Activated T-helper 2 cell treated with anti-CD3 and anti-CD28 coated beads, Interferon-gamma antibody, Interleukin-2, Interleukin-4, amounts not matched to agents 10 μg/mL and 5 μg/mL and 100 μg/mL, durations not matched to agents 14 hours and 24 hours and 36 hours (primary cell): ENCODE data around the gene TBX20. TPM values are rescaled to one million over a fixed set of nuclear protein-coding genes. Genes with fewer than 3 reads are reported as not detected.

Experiments
- DNase-seq: peaks from one replicate; pipeline ENCODE4 v3.0.0; 2021; ENCODE audit warnings: low spot score
- H3K27ac Mint-ChIP-seq: one replicate; pipeline ENCODE4 v1.8.0; 2021; ENCODE audit warnings: mixed read lengths
- H3K27me3 Mint-ChIP-seq: one replicate; pipeline ENCODE4 v1.8.0; 2021; ENCODE audit warnings: low read depth, mixed read lengths
- H3K36me3 Mint-ChIP-seq: one replicate; pipeline ENCODE4 v1.8.0; 2021; ENCODE audit warnings: low read depth, mixed read lengths
- H3K4me1 Mint-ChIP-seq: one replicate; pipeline ENCODE4 v1.8.0; 2021; ENCODE audit warnings: low read depth, mixed read lengths
- H3K4me3 Mint-ChIP-seq: one replicate; pipeline ENCODE4 v1.8.0; 2021; ENCODE audit warnings: low read depth, mild to moderate bottlenecking, moderate library complexity, mixed read lengths
- H3K9me3 Mint-ChIP-seq: one replicate; pipeline ENCODE4 v1.8.0; 2021; ENCODE audit warnings: mixed read lengths
- intact Hi-C: fragments of 100-400 bp; cut with micrococcal nuclease; formaldehyde crosslinking; loops from one replicate; pipeline ENCODE4 v1.15.1; 2023
- total RNA-seq: library from RNA; stranded (reverse); gene quantifications from 2 replicates; pipeline ENCODE4 v1.2.3, GENCODE V29; 2022

Gene TBX20
- total RNA-seq, 1 donor from 2014 or later = 0.11 TPM

- Mint-ChIP-seq H3K27me3 (peaks cover 82% of the 10 kb centered on the region), H3K4me3 (no peak overlapping the region), H3K9me3 (no peaks in the 10 kb centered on the region), H3K4me1 (peaks cover 2% of the 10 kb centered on the region), H3K36me3 (no peaks in the 10 kb centered on the region), H3K27ac (no peak overlapping the region)
- intact Hi-C loops = no loop called here
- DNase-seq = no peak
Observed at GRCh38 chr7:35260246-35260645, 6.3 kb upstream of the TBX20 start.

DNA sequence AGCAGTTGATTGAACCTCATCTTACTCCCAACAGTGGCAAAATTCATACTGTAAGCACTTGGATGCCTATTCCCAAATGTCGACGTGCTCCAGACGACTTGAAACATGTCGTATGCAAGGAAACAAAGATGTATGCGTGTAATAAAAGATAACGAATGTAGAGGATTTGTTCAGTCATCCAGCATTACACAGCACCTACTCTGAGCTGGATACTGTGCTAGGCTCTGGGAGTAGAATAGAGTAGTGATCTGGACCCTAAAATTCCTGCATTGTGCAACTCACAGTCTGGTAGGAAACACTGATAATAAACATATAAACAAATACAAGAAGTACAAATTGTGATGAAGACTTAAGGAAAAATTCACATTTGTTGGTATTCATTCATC lies 5.6 kb upstream of the TBX20 start:
- Mint-ChIP-seq H3K27ac (no peak overlapping the region), H3K27me3 (peaks cover 82% of the 10 kb centered on the region), H3K36me3 (no peaks in the 10 kb centered on the region), H3K4me3 (no peak overlapping the region), H3K9me3 (no peaks in the 10 kb centered on the region), H3K4me1 (peaks cover 2% of the 10 kb centered on the region)
- intact Hi-C loops = no loop called here
- no peak for DNase-seq

DNA sequence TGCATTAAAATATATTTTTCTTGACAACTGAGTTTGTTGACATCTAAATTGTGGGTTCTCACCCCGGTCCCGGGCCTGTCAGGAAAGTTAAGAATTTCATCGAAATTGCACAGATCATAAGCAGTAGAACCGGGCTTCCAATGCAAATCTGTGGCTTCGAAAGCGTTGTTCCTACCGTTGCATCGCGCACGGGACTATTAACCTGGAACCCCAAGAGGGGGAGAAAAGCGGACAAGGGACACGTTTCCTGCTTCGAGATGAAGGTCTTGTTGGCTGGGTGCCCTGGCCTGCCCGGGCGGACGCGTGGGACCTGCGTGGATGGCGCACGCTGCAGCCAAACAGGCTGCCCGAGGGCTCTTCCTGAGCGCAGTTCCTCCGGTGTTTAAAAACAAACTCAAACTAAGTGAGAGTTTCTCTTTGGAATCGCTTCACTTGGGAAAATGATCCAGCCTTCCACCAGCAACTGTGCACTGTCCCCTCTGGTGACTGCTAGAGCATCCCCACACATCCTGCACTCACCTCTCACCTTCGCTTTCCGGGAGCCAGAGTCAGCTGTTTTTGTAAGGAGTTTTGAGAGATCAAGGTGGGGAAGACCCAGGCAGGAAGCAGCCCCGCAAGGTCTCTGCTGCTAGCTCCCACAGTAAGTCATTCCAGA lies 5.1 kb upstream of the TBX20 start:
- intact Hi-C loops = no loop called here
- H3K4me1 Mint-ChIP-seq = peaks cover 6% of the 10 kb centered on the region
- H3K27me3 Mint-ChIP-seq = peaks cover 86% of the 10 kb centered on the region
- H3K27ac Mint-ChIP-seq = no peak overlapping the region
- no peak for DNase-seq
- H3K4me3 Mint-ChIP-seq = no peak overlapping the region
- H3K36me3 Mint-ChIP-seq = no peaks in the 10 kb centered on the region
- no peaks in the 10 kb centered on the region for H3K9me3 Mint-ChIP-seq

DNA sequence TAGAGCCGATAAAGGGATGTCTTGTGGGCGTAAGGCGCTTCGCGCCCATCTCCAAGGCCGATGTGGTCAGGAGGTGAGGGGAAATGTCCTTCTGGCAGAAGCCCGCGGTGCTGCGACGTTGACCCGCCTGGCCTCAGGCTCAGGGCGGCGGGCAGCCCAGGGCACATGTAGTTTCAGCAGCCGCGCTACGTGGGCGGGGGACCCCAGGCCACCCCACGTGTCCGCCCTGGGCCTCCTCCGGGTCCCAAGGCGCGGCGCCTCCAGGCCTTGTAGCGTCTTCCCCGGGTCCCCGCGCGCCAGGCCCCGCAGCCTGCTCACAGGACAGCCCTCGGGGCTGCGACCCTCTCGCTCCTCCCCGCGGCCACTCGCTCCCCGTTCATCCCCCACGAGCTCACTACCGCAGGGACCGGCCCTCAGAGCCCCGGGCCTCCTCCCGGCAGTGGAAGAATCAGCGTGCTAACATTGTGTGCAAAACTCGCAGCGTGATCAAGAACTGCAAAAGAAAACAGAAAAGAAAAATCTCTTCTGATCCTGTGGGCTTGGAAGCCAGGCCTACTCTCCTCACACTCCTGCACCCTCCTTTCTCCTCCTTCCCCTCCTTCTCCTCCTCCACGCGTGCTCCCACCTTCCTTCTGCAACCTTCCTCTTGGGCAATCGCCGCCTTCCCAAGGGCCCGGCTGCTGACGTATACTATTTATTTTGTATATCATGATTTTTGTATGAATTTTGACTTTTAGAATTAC lies 4.4 kb upstream of the TBX20 start:
- Mint-ChIP-seq H3K4me3 (no peak overlapping the region), H3K27me3 (peaks cover 85% of the 10 kb centered on the region), H3K4me1 (peaks cover 6% of the 10 kb centered on the region), H3K36me3 (no peaks in the 10 kb centered on the region), H3K27ac (no peak overlapping the region), H3K9me3 (no peaks in the 10 kb centered on the region)
- intact Hi-C loops = no loop called here
- no peak for DNase-seq

DNA sequence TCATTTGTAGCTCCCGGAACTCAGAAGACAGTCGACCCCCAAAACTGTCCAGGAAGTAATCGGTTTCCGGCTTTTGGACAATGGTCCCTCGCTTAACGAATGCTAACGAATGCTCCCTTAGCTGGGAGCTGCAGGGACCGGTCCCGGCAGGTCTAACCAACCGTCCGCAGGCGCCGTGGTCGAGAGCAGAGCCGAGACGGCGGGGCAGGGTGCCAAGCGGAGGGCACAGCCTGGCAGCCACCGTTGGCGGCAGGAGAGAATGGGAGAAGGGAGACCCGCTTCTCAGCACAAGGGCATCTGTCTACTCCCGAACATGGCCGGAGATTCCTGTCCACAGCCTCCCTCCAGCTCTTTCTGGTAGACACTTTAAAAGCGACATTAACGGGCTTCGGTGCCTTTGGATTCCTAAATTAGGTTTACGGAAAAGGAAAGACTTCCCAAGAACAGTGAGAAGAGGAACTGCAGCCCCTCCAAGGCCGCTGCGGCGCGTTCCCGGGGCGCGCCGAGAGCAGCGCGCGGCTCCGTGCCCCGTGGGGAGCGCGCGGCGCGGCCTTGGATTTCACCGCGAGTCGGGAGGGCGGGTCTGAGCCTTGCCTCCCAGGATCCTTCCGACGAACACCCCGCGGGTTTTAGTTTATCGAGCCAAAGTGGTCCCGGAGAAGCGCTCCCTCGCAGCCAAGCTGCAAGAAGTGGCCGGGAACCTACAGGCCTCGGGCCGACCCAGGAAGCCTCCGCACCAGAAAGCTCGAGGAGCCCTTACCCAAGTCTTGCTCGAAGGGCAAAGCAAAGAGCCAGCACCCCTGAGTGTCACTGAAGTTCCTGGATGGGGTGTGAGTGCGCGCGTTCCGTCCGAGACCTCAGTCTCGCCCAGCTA lies 3.6 kb upstream of the TBX20 start:
- intact Hi-C loops = no loop called here
- DNase-seq = no peak
- H3K27ac Mint-ChIP-seq = no peak overlapping the region
- H3K27me3 Mint-ChIP-seq = peaks cover 85% of the 10 kb centered on the region
- H3K4me1 Mint-ChIP-seq = peaks cover 9% of the 10 kb centered on the region
- H3K9me3 Mint-ChIP-seq = no peaks in the 10 kb centered on the region
- no peaks in the 10 kb centered on the region for H3K36me3 Mint-ChIP-seq
- no peak overlapping the region for H3K4me3 Mint-ChIP-seq

DNA sequence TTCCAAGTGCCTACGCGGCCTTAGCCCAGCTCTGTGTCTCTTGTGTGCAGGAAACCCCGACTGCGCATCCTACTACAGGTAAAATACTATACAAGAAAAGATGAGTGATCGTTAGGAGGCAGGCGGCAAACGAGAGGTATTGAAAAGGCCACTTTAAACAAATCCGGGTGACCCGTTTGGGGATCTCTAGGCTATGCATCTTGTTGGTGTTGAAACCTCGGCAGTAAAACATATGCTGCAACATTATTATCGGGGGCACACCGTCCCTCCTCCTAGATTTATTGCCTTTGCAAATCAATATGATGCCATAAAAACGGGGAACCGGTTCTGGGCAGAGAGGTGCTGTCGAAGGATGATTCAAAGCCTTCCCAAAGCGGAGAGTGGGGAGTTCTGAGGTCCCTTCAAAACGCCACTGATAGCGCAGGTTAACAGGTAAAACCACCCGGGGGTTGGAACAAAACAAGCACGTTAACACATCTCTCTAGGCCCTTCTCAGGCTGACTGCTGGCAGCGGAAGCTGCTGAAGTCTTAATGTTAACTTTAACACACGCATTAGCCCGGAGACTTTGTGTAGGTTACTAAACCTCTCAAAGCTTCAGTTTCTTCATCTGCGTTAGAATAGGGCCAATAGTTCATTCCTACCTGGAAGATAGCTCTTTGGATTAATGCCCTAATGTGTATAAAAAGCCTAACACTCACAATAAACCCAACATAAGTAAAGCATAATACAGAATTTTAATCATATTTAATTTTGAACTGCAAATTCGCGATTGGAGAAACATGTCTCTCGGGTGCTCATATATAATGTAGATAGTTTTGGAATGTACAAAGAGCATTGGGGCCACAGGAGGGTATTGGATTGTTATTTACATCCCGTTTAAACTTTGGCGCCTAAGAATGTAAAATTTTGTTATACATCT lies 2.6 kb upstream of the TBX20 start:
- no peak overlapping the region for H3K4me3 Mint-ChIP-seq
- H3K9me3 Mint-ChIP-seq = no peaks in the 10 kb centered on the region
- H3K36me3 Mint-ChIP-seq = no peaks in the 10 kb centered on the region
- H3K27ac Mint-ChIP-seq = no peak overlapping the region
- H3K27me3 Mint-ChIP-seq = peaks cover 86% of the 10 kb centered on the region
- H3K4me1 Mint-ChIP-seq = peaks cover 9% of the 10 kb centered on the region
- intact Hi-C loops = no loop called here
- no peak for DNase-seq

GRCh38 chr7:35255443-35256255 lies 1.7 kb upstream of the TBX20 start:
- Mint-ChIP-seq H3K27me3 (peaks cover 86% of the 10 kb centered on the region), H3K4me1 (peaks cover 11% of the 10 kb centered on the region), H3K4me3 (peak overlapping the region; percentile 17), H3K27ac (no peak overlapping the region), H3K9me3 (no peaks in the 10 kb centered on the region), H3K36me3 (no peaks in the 10 kb centered on the region)
- intact Hi-C loops = loop anchor here (2.0 kb wide), 2 partner anchors 69 to 219 kb away; partner anchors contain the start of gene DPY19L1
- no peak for DNase-seq

DNA sequence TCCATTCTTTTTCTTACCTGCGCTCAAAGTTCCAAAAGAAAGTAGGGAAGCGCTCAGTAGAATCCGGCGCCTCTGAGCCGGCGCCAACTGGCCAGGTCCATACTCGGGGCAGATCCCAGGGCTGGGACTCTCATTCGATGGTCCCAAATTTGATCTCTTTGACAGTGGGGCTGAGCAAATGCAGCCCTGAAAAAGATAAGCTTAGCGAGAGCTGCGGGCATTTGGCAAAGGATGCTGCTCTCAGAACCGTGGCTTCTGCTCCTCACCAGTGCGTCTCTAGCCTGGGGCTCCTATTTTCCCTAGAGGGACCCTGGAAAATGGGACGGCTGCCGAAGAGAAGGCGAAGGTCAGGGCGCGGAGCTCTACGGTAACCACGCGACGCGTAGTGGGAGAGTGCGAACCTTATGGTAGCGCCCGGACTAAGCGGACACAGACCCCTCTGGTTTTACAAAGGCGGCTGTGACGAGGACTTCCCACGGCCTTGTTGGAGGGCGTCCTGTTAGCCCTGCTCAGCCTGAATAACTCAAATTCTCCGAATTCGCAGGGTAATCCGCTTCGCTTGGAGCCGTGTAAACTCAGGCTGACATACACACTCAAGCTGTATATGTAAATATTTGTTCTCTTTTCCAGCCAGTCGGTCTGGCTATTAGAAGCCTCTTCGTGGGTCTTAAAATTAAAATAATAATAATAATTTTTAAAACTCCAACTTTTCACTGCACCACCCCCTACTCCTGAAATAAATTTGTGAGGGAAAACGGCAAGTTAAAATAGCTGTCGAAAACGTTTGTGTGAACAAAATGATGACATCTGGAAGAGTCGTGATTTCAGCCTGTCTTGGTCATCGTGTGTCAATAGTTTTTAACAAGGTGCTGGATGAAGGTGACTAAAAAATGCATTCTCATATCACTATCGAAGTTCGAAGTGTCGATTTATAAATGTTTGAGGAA lies 869 bp upstream of the TBX20 start:
- H3K4me1 Mint-ChIP-seq = peaks cover 11% of the 10 kb centered on the region
- H3K9me3 Mint-ChIP-seq = no peaks in the 10 kb centered on the region
- no peak for DNase-seq
- H3K27me3 Mint-ChIP-seq = peaks cover 86% of the 10 kb centered on the region
- H3K36me3 Mint-ChIP-seq = no peaks in the 10 kb centered on the region
- H3K27ac Mint-ChIP-seq = no peak overlapping the region
- intact Hi-C loops = loop anchor here (2.0 kb wide), 2 partner anchors 68 to 218 kb away; partner anchors contain the start of gene DPY19L1
- H3K4me3 Mint-ChIP-seq = peak overlapping the region; percentile 33

- Mint-ChIP-seq H3K4me3 (peak overlapping the region; percentile 71), H3K9me3 (no peaks in the 10 kb centered on the region), H3K27ac (no peak overlapping the region), H3K27me3 (peaks cover 86% of the 10 kb centered on the region), H3K36me3 (no peaks in the 10 kb centered on the region), H3K4me1 (peaks cover 11% of the 10 kb centered on the region)
- DNase-seq = no peak
- intact Hi-C loops = no loop called here
Observed at GRCh38 chr7:35253460-35253709, 515 bp downstream of the TBX20 start.

GRCh38 chr7:35252612-35253459 lies 1.1 kb downstream of the TBX20 start:
- intact Hi-C loops = no loop called here
- no peak for DNase-seq
- H3K4me1 Mint-ChIP-seq = peaks cover 11% of the 10 kb centered on the region
- H3K27me3 Mint-ChIP-seq = peaks cover 89% of the 10 kb centered on the region
- no peaks in the 10 kb centered on the region for H3K9me3 Mint-ChIP-seq
- H3K27ac Mint-ChIP-seq = no peak overlapping the region
- peak overlapping the region; percentile 71 for H3K4me3 Mint-ChIP-seq
- H3K36me3 Mint-ChIP-seq = no peaks in the 10 kb centered on the region
